ELR (cell line): Measurements from ENCODE around the gene HTR4.
"Not testable (repeated sequence)": the region's sequence is repeated elsewhere in the genome, so short reads cannot be mapped to it uniquely, and the experiment has no call there.

Source experiments
- DNase-seq: peaks from one replicate; pipeline ENCODE4 v3.0.0-alpha.2; 2015; ENCODE audit warnings: low read depth

HTR4 gene

DNA sequence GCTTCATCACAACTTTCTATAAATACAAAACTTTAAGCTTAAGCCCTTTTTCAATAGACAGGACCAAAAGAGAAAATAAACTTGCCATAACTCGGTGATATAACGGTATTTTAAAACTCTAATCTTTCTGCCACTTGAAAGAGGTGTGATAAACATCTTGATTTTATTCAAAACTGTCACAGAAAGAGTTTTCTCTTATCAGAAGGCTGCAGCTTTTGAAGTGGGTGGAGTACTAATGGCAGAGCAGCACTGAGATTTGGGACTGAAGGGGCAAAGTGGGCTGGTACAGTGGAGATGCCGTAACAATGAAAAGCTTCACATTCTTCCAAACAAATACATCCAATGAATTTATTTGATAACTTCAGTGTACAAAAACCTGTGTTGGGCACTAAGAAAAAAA lies 178.0 kb downstream of the HTR4 start:
- no peak for DNase-seq

DNA sequence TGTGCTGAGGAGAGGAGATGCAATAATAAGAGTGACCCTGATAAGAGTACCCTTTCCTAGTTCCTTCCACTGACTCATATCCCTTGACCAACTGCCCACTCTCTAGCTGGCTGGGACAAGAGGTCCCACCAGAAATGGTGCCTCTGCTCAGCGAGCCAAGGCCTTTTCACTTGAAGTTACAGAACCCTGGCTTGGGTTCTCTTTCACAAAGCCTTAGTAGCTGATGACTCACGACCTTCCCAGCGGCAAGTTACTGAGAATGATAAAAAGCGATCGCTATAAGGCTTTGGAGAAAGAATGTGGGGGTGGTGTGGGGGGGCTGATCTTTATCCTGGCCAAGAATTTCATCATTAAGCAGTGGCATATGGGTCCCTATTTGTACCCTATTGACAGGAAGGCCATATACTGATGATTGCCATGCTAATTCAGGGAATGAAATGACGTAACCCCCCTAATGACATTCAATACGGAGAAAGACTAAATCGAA lies 180.3 kb downstream of the HTR4 start:
- DNase-seq = peak; percentile 9

DNA sequence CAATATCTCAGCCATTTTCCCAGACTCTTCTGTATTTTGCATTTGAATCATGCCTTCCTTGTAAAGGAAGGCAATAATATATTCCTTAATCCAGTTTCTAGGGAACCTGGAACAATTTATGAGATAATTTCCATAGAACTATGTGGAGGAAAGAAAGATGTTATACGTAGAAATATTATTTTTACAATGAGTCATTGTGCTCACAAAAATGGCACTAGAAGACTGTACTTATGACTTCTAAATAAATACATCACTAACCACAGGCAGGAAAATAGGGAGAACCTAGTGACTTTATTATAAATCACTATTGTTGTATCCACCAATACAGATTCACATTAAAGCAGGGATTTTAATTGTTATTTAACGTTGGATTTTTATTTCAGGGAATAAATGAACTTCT lies 182.9 kb downstream of the HTR4 start:
- no peak for DNase-seq

DNA sequence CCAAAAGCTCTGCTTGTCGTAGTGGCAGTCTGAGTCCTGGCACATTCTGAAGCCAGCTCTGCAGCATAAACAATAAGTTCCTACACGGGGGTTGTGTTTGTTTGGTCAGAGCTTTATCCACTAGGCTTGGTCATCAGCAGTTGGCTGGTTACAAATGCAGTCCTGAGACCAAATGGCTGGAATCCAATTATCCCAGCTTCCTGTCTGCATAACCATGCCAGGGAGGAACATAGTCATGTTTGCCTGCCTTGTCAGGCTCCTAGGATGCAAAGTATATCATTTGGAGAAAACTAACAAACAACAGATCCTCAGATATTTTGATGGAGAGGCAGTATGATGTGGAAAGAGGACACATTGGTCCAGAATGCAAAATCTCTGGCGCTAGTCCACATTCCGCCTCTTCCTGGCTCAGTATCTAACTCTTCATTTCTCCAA lies 184.8 kb downstream of the HTR4 start:
- DNase-seq = peak; percentile 20

DNA sequence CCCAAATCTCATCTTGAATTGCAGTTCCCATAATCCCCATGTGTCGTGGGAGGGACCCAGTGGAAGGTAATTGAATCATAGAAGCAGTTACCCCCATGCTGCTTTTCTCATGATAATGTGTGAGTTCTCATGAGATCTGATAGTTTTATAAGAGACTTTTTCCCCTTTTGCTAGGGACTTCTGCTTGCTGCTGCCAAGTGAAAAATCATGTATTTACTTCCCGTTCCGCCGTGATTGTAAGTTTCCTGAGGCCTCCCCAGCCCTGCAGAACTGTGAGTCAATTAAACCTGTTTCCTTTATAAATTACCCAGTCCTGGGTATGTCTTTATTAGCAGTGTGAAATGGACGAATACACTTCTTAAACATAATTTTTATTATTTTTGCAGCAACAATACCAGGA lies 185.6 kb downstream of the HTR4 start:
- DNase-seq = not testable (repeated sequence)

DNA sequence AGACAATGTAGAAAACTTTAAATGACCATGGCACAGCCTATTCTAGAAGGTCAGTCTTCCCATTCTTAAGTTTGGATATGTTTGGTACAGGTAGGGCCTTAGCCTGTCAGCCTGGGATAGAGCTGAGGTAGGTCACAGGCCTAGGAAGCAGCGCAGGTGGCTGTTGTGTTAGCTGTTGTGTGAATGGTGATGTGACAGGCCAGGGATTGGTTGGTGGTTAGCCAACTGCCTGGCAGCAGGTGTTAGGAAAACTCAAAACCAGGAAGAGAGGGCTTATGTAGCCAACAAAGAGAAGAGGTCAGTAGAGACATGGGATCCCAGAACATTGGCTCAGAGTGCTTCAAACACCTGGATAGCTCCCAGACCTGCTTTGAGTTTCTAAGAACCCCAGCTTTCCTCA lies 186.4 kb downstream of the HTR4 start:
- no peak for DNase-seq

GRCh38 chr5:148466236-148466580 lies 188.1 kb downstream of the HTR4 start:
- no peak for DNase-seq

GRCh38 chr5:148465381-148466235 lies 188.7 kb downstream of the HTR4 start:
- DNase-seq = no peak

GRCh38 chr5:148459669-148460068 lies 194.7 kb downstream of the HTR4 start:
- DNase-seq = no peak

GRCh38 chr5:148458036-148458888 lies 196.1 kb downstream of the HTR4 start:
- DNase-seq = no peak

GRCh38 chr5:148457183-148457620 lies 197.1 kb downstream of the HTR4 start:
- DNase-seq = peak; percentile 24

DNA sequence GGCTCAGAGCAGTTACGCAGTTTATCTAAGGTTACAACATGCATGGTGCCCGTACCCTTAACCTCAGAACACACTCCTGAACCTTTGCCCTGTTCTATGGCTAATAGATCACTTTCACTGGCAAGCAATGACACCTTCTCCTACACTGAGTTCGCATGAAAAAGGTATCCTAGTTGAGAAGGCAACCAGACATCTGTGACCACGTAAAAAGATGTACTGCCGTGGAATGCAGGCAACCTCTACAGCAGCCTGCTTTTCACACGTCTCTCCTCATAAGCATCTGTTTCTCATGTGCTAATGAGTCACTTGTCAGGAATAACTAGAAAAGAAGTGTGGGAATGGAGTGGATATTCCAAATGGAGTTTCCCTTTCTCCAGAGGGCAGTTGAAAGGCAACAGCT lies 199.1 kb downstream of the HTR4 start:
- DNase-seq = peak; percentile 15

DNA sequence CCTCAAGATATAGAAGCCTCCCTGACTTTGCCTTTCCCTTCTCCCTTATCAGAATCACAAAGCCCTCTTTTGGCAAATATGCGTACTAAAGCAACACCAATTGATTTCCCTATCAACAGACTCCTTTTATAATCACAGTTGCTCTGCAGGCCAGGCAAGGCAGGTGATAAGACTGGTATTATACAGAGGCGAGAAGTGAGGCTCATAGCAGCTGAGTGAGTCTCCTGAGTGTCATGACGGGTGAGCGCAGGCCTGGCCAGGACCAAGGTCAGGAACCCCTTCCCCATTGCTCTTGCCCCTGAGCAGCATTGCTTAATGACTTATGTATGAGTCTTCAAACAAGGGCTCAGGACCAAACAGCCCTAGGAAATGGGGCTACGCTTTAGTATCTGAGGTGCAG lies 199.8 kb downstream of the HTR4 start:
- no peak for DNase-seq

DNA sequence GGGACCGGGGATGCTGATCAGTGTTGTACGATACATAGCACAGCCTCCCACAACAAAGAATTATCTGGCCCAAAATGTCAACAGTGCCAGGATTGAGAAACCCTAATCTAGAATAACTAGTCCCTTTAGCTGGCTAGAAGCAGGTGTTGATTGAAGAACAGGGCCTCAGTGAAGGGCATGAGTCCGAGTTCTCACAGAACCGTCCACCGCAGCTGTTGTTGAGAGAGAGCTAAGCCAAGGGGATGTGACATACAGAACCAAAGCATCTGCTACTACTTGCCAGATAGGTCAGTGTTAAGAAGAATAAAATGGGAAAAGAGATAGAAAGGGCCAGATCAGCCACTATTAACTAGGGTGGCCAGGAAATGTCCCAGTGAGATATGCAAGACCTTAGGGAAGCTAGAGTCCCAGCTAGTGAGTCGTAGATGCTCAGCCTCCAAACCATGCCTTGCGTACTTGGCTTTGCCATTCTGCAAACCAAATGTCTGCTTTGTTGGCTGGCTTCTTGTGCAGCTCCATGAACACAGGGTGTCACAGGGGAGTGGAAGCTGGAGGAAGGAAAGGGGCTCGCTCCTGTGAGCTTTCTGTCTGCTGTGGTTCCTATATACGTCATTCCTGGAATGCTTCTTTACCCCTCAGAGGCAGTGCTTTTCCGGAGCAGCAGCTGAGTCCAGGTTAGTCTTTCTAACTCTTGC lies 201.7 kb downstream of the HTR4 start:
- DNase-seq = no peak

- no peak for DNase-seq
These were observed 207.7 kb downstream of the HTR4 start for GRCh38 chr5:148446611-148447010.

DNA sequence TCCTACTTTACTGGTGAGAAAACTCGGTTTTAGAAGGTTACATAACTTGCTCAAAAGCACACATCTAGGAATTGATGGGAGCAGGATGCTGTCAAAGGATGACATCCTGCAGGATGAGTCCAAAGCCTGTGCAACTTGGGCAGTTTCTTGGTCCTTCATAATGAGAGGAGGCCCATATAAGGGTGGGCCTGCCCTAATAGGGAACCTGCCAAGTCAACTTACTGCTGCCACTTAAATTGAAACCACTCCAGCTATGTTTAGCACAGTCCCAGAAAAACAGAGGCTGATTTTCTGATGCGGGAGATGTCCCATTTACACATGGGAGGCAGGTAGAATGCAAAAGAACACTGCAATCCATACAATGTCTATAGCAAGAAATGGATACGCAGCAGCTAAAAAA lies 208.7 kb downstream of the HTR4 start:
- no peak for DNase-seq

DNA sequence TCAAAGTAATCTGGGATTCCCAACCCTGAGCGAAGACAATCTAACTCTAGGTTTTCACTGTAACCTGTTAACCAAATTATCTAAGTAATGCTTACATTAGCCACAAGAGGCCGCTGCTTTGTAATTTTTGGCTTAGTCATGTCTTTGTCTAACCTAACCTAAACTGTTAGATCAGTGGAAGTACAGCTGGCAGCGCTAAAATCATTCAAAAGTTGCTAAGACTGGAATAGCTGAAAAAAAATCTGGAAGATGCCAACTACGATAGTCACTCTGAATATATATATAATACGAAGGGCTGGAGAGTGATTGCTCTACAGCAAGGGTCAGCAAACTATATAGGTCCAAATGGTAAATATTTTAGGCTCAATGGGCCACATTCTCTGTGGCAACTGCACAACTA lies 210.3 kb downstream of the HTR4 start:
- peak; percentile 78 for DNase-seq

DNA sequence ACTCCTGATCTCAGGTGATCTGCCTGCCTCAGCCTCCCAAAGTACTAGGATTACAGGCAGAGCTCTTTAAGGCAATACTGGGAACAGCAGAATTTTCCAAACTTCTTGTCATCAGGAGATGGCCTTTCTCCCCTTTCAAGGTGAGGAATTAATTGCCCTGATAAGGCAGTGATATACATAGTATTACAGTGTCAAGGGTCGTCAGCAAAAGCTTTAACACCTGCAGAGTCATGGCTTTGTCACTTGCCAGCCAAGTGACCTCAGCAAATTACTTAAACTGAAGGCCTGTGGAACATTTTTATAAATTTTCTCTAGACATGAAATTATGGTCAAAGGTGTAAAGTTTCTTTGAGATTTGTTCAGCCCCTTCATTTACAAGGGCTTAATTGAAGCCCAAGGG lies 211.1 kb downstream of the HTR4 start:
- no peak for DNase-seq

GRCh38 chr5:148438933-148439332 lies 215.4 kb downstream of the HTR4 start:
- no peak for DNase-seq

- no peak for DNase-seq
These were observed 217.1 kb downstream of the HTR4 start for GRCh38 chr5:148437249-148437648.

DNA sequence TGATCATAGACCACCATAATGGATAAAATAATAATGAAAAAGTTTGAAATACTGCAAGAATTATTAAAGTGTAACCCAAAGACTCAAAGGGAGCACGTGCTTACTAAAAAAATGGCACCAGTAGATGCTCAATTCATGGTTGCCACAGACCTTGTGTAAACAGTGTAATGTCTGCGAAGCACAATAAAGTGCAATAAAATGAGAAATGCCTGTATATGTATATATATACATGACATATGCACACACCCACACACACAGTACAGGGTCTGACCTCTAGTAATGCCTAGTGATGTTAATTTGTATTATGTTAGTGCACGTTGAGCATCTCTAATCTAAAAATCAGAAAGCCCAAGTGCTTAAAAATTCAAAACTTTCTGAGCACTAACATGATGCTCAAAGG lies 218.3 kb downstream of the HTR4 start:
- DNase-seq = no peak

GRCh38 chr5:148433826-148434225 lies 220.5 kb downstream of the HTR4 start:
- DNase-seq = no peak
